ENCODE measurements around the gene OR8G1. TPM values are rescaled to one million over a fixed set of nuclear protein-coding genes. Genes with fewer than 3 reads are reported as not detected.
"Not testable (repeated sequence)": the region's sequence is repeated elsewhere in the genome, so short reads cannot be mapped to it uniquely, and the experiment has no call there.

The OR8G1 gene
- total RNA-seq, 1 experiment from 2014 or later, result not detected

DNA sequence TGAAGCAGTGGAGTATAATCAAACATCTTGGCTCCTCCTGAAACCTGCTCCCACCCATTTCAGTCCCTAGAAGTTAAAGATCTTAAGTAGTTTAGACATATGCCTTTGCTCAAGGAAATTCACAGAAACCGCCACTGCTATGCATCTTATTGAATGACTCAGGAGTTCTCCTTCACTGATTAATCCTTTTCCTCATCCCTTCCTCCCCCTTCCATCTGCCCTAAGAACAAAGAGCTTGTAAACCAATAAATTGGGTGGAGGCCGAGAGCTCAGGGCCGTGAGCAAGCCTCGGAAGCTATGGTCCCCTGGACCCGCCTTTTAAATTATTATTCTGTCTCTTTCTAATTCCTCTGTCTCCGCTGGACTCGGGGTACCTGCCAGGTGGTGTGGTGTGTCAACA, 30.0 kb downstream of the OR8G1 start:
- Histone ChIP-seq H3K4me2 (ENCODE audit: low read length) (peak overlapping the region; percentile 16; the same call in 1 of the 2 replicates), H2AFZ (ENCODE audit: low read length) (0 out of 2 replicates have a peak overlapping the region, but pooled peaks have one; percentile 16)
- peak; percentile 57 for DNase-seq
- H3F3A ChIP-seq (ENCODE audit: low read length, unreplicated experiment); H3K4me3 ChIP-seq (ENCODE audit: low read length); H3K79me2 ChIP-seq (ENCODE audit: low read length); H3K9ac ChIP-seq (ENCODE audit: low read length); H3K36me3 ChIP-seq (ENCODE audit: low read depth, low read length); H4K20me1 ChIP-seq (ENCODE audit: low read length); BruUV-seq (replicated peaks); H3K9me2 ChIP-seq (replicated peaks; ENCODE audit: low read length); intact Hi-C loops (cut with micrococcal nuclease); POLR2A ChIA-PET (ENCODE audit: unreplicated experiment); H3K27me3 ChIP-seq (ENCODE audit: low read length); H3K4me1 ChIP-seq (ENCODE audit: insufficient read depth, low read length); H3K9me3 ChIP-seq (ENCODE audit: low read length); H3K27ac ChIP-seq (ENCODE audit: low read length); CTCF ChIA-PET: not testable (repeated sequence)
- ATAC-seq, result peak; percentile 22; the same call in 1 of the 2 replicates

DNA sequence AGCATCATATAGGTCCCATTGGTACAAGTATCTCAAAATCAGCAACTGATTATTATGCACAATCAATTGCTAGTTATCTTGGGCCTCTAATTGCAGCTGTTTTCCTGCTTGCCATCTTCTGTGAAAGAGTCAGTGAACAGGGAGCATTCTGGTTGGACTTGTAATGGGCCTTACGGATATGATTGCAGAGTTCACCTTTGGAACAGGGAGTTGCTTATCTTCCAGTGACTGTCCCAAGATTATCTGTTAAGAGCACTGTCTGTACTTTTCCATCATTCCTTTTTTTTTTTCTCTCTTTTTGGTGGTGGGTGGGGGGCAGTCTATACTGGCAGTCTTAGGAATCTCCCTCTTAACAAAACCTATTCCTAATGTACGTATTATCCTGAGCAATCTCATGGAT, 33.1 kb downstream of the OR8G1 start:
- Histone ChIP-seq H3K9ac (ENCODE audit: low read length) (no peak overlapping the region), H3K36me3 (ENCODE audit: low read depth, low read length) (no peaks in the 10 kb centered on the region), H3F3A (ENCODE audit: low read length, unreplicated experiment) (no peaks in the 10 kb centered on the region), H3K9me3 (ENCODE audit: low read length) (no peaks in the 10 kb centered on the region), H3K79me2 (ENCODE audit: low read length) (no peaks in the 10 kb centered on the region), H2AFZ (ENCODE audit: low read length) (no peak overlapping the region), H3K4me3 (ENCODE audit: low read length) (no peak overlapping the region), H4K20me1 (ENCODE audit: low read length) (no peaks in the 10 kb centered on the region), H3K4me1 (ENCODE audit: insufficient read depth, low read length) (no peaks in the 10 kb centered on the region), H3K9me2 (replicated peaks; ENCODE audit: low read length) (no peaks in the 10 kb centered on the region), H3K27me3 (ENCODE audit: low read length) (peaks cover 5% of the 10 kb centered on the region; the same call in 1 of the 2 replicates), H3K27ac (ENCODE audit: low read length) (no peak overlapping the region), H3K4me2 (ENCODE audit: low read length) (no peak overlapping the region)
- ChIA-PET POLR2A (ENCODE audit: unreplicated experiment) (no interaction called here), CTCF (no interaction called here)
- no peak for TF ChIP-seq EZH2 (IDR thresholded peaks at IDR 0.05; ENCODE audit: low read length, unreplicated experiment)
- TF ChIP-seq, protein P1, sequence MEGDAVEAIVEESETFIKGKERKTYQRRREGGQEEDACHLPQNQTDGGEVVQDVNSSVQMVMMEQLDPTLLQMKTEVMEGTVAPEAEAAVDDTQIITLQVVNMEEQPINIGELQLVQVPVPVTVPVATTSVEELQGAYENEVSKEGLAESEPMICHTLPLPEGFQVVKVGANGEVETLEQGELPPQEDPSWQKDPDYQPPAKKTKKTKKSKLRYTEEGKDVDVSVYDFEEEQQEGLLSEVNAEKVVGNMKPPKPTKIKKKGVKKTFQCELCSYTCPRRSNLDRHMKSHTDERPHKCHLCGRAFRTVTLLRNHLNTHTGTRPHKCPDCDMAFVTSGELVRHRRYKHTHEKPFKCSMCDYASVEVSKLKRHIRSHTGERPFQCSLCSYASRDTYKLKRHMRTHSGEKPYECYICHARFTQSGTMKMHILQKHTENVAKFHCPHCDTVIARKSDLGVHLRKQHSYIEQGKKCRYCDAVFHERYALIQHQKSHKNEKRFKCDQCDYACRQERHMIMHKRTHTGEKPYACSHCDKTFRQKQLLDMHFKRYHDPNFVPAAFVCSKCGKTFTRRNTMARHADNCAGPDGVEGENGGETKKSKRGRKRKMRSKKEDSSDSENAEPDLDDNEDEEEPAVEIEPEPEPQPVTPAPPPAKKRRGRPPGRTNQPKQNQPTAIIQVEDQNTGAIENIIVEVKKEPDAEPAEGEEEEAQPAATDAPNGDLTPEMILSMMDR (conservative IDR thresholded peaks at IDR 0.05; ENCODE audit: low read depth, low read length), result no peak
- no peak for TF ChIP-seq EZH2phosphoT487 (IDR thresholded peaks at IDR 0.05; ENCODE audit: borderline replicate concordance, low read length)
- no TSS peak for BruUV-seq (replicated peaks)
- no peak for ATAC-seq
- DNase-seq, result no peak
- intact Hi-C loops (cut with micrococcal nuclease), result no loop called here

DNA sequence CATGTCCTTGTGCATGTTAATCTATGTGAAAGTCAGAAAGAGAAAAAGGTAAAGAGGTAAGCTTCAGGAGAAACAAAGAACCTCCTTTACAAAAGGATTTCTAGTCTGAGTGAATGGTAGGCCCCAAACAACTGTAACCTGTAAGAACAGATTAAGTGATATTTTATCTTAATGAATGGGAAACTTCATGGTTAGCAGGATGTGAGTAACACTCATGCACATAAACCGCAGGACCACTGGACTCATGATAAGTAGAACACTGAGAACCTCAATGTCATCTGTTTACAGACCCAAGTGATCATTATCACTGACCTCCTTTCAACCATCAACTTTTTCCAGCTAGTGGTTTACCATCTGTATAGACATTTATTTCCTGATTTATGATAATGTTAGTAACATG, 35.2 kb downstream of the OR8G1 start:
- H3K4me1 ChIP-seq (ENCODE audit: insufficient read depth, low read length), result no peaks in the 10 kb centered on the region
- ATAC-seq (peak; percentile 43), DNase-seq (peak; percentile 43)
- H3K27me3 ChIP-seq (ENCODE audit: low read length), result peaks cover 3% of the 10 kb centered on the region; the same call in 1 of the 2 replicates
- no TSS peak for BruUV-seq (replicated peaks)
- intact Hi-C loops (cut with micrococcal nuclease), result no loop called here
- CTCF ChIA-PET, result no interaction called here
- TF ChIP-seq EZH2 (IDR thresholded peaks at IDR 0.05; ENCODE audit: low read length, unreplicated experiment), result no peak
- no peak for TF ChIP-seq EZH2phosphoT487 (IDR thresholded peaks at IDR 0.05; ENCODE audit: borderline replicate concordance, low read length)
- H4K20me1 ChIP-seq (ENCODE audit: low read length), result no peaks in the 10 kb centered on the region
- H2AFZ ChIP-seq (ENCODE audit: low read length), result no peak overlapping the region
- H3K4me3 ChIP-seq (ENCODE audit: low read length), result no peak overlapping the region
- no peak overlapping the region for H3K4me2 ChIP-seq (ENCODE audit: low read length)
- H3K36me3 ChIP-seq (ENCODE audit: low read depth, low read length), result no peaks in the 10 kb centered on the region
- H3K79me2 ChIP-seq (ENCODE audit: low read length), result no peaks in the 10 kb centered on the region
- H3K9me2 ChIP-seq (replicated peaks; ENCODE audit: low read length), result no peaks in the 10 kb centered on the region
- no peaks in the 10 kb centered on the region for H3K9me3 ChIP-seq (ENCODE audit: low read length)
- POLR2A ChIA-PET (ENCODE audit: unreplicated experiment), result no interaction called here
- no peaks in the 10 kb centered on the region for H3F3A ChIP-seq (ENCODE audit: low read length, unreplicated experiment)
- H3K27ac ChIP-seq (ENCODE audit: low read length), result no peak overlapping the region
- H3K9ac ChIP-seq (ENCODE audit: low read length), result no peak overlapping the region

DNA sequence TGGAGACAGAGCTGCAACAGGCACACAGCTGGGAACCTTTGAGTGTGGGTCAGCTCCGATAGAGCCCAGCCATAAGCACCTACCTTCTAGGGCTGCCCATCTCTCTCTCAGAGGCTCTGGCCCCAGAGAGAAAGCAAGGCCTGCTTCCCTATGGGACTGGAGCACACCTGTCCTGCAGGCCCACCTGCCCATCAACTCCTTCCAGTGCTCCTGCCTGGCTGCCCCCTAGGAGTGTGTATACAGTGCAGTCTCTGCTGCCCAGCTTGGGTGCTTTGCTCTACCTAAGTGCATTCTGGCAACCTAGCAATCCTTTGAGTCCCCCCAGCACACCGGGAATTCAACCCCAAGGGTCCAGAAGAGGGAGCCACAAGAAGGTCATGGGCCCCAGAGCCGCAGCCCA, 36.3 kb downstream of the OR8G1 start:
- intact Hi-C loops (cut with micrococcal nuclease), result no loop called here
- POLR2A ChIA-PET (ENCODE audit: unreplicated experiment), result no interaction called here

More for the DNA sequence above, 36.3 kb downstream of the OR8G1 start:
- Histone ChIP-seq H3K9me3 (ENCODE audit: low read length) (no peaks in the 10 kb centered on the region), H3K27me3 (ENCODE audit: low read length) (no peaks in the 10 kb centered on the region), H3K27ac (ENCODE audit: low read length) (no peak overlapping the region), H2AFZ (ENCODE audit: low read length) (no peak overlapping the region), H3K79me2 (ENCODE audit: low read length) (no peaks in the 10 kb centered on the region), H3K4me3 (ENCODE audit: low read length) (no peak overlapping the region), H3K36me3 (ENCODE audit: low read depth, low read length) (no peaks in the 10 kb centered on the region), H3F3A (ENCODE audit: low read length, unreplicated experiment) (no peaks in the 10 kb centered on the region), H3K4me1 (ENCODE audit: insufficient read depth, low read length) (no peaks in the 10 kb centered on the region), H3K9me2 (replicated peaks; ENCODE audit: low read length) (no peaks in the 10 kb centered on the region), H3K4me2 (ENCODE audit: low read length) (no peak overlapping the region), H3K9ac (ENCODE audit: low read length) (no peak overlapping the region), H4K20me1 (ENCODE audit: low read length) (no peaks in the 10 kb centered on the region)
- no peak for ATAC-seq
- DNase-seq, result no peak
- no TSS peak for BruUV-seq (replicated peaks)
- TF ChIP-seq EZH2 (IDR thresholded peaks at IDR 0.05; ENCODE audit: low read length, unreplicated experiment) (no peak), EZH2phosphoT487 (IDR thresholded peaks at IDR 0.05; ENCODE audit: borderline replicate concordance, low read length) (no peak)
- TF ChIP-seq, protein P1 (conservative IDR thresholded peaks at IDR 0.05; ENCODE audit: low read depth, low read length), result no peak
- CTCF ChIA-PET, result no interaction called here
